ENCODE data around the gene SYT11. TPM values are rescaled to one million over a fixed set of nuclear protein-coding genes. Genes with fewer than 3 reads are reported as not detected.

Gene SYT11
- polyA plus RNA-seq, 3 donors: 5.1 to 11.0 (median 9.6) TPM

DNA sequence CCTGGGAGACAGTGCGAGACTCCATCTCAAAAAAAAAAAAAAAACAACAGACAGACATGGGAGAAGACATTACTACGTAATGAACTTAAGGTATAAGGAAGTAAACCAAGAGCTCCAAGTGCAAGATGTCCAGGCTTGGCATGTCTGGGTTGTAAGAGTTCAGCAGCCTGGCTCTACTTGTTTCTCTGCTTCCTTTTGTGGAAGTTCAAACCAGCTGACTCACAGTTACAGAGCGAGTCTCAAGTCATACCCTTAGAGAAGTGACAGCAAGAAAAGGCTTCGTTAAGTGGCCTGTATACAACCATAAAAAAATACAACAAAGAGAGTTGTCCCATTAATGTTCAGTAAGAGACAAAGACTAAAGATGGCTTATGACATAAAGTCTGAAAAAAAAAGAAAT, 50.5 kb downstream of the SYT11 start:
- H3K9me3 Mint-ChIP-seq: no peaks in the 10 kb centered on the region
- peak overlapping the region; percentile 89 to 99 (median 95) for H3K4me3 ChIP-seq (replicated peaks in 1 of 3; ENCODE audit: low read depth in 2 of 3, low read length in 3 of 3)
- no peaks in the 10 kb centered on the region for H3K9me3 ChIP-seq (replicated peaks in 1 of 2; ENCODE audit: control insufficient read depth in 1 of 2, insufficient read depth in 1 of 2, low read length in 2 of 2)
- H3K36me3 Mint-ChIP-seq: peaks cover 48 to 74% of the 10 kb centered on the region in 2 donors
- H3K4me2 ChIP-seq (replicated peaks; ENCODE audit: extremely low read depth, low read length, poor library complexity, severe bottlenecking): peak overlapping the region; percentile 99
- peak overlapping the region; percentile 95 to 99 (median 98) for H3K27ac Mint-ChIP-seq
- TF ChIP-seq, protein P1, sequence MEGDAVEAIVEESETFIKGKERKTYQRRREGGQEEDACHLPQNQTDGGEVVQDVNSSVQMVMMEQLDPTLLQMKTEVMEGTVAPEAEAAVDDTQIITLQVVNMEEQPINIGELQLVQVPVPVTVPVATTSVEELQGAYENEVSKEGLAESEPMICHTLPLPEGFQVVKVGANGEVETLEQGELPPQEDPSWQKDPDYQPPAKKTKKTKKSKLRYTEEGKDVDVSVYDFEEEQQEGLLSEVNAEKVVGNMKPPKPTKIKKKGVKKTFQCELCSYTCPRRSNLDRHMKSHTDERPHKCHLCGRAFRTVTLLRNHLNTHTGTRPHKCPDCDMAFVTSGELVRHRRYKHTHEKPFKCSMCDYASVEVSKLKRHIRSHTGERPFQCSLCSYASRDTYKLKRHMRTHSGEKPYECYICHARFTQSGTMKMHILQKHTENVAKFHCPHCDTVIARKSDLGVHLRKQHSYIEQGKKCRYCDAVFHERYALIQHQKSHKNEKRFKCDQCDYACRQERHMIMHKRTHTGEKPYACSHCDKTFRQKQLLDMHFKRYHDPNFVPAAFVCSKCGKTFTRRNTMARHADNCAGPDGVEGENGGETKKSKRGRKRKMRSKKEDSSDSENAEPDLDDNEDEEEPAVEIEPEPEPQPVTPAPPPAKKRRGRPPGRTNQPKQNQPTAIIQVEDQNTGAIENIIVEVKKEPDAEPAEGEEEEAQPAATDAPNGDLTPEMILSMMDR (IDR thresholded peaks at IDR 0.05): no peak
- peak; percentile 88 to 96 (median 95) for DNase-seq
- H3K36me3 ChIP-seq (replicated peaks in 1 of 2; ENCODE audit: control insufficient read depth in 1 of 2, insufficient read depth in 2 of 2, low read length in 2 of 2): peaks cover 54 to 77% of the 10 kb centered on the region in 2 donors
- H3K79me2 ChIP-seq (ENCODE audit: insufficient read depth, low read length): peaks cover 50% of the 10 kb centered on the region
- peaks cover 24 to 27% of the 10 kb centered on the region in 2 donors for H3K4me1 ChIP-seq (ENCODE audit: control insufficient read depth in 1 of 2, insufficient read depth in 2 of 2, low read length in 2 of 2)
- no peaks in the 10 kb centered on the region for H3K27me3 Mint-ChIP-seq (ENCODE audit: low read depth in 3 of 3)
- peak overlapping the region; percentile 94 to 96 for H3K4me3 Mint-ChIP-seq
- peak overlapping the region; percentile 95 to 96 for H3K27ac ChIP-seq (ENCODE audit: low read depth in 1 of 2, low read length in 2 of 2)
- peaks cover 21% of the 10 kb centered on the region for H3K4me1 Mint-ChIP-seq
- H3K27me3 ChIP-seq (ENCODE audit: control insufficient read depth in 2 of 2, insufficient read depth in 2 of 2, low read length in 2 of 2): no peaks in the 10 kb centered on the region
- H2AFZ ChIP-seq (ENCODE audit: insufficient read depth, low read depth, low read length, poor library complexity, severe bottlenecking): no peak overlapping the region
- H3K9ac ChIP-seq (ENCODE audit: insufficient read depth, low read length, poor library complexity, severe bottlenecking): peak overlapping the region; percentile 83
- intact Hi-C loops (cut with micrococcal nuclease): loop anchor here in 1 of 2 donors (2.0 kb wide), 1 partner anchor 51 kb away; the partner anchor contains the start of gene SYT11
- 0% methylated on average over 2 of the region's 4 CpGs for WGBS (ENCODE audit: insufficient coverage)
- peaks cover 39% of the 10 kb centered on the region for H4K20me1 ChIP-seq (ENCODE audit: insufficient read depth, low read length)

DNA sequence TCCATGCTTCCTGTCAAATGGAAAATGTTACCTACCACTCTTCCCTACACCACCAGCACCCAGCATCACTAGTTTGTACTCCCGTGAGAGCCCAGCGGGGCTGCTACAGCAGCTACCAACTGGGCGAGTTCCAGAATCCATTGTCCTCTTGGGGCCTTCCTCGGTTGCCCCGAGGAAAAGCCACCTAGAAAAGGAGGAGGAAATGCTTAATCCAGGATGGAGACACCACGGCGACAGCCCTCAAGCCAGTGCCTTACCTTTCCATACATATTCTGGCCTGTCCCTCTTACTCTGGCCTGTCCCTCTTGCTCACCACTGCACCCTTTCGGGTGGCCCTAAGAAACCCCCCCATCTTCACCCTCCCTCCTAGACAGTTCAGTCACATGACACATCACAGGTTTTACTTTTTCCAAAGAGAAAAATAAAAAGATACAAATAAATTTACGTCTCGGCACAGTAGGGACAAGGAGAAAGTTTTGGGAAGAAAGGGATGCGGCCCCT, 51.3 kb downstream of the SYT11 start:
- H4K20me1 ChIP-seq (ENCODE audit: insufficient read depth, low read length): peaks cover 31% of the 10 kb centered on the region
- no peaks in the 10 kb centered on the region for H3K27me3 Mint-ChIP-seq (ENCODE audit: low read depth in 3 of 3)
- intact Hi-C loops (cut with micrococcal nuclease): loop anchor here in 1 of 2 donors (1.0 to 2.0 kb wide), 2 partner anchors 24 to 52 kb away; partner anchors contain the start of genes KHDC4 and SYT11
- DNase-seq: peak; percentile 6 to 54 (median 25)
- 20% methylated on average over 6 of the region's 11 CpGs for WGBS (ENCODE audit: insufficient coverage)
- H3K4me3 ChIP-seq (replicated peaks in 1 of 3; ENCODE audit: low read depth in 2 of 3, low read length in 3 of 3): peak overlapping the region; percentile 89 to 99 (median 95)
- H3K4me2 ChIP-seq (replicated peaks; ENCODE audit: extremely low read depth, low read length, poor library complexity, severe bottlenecking): peak overlapping the region; percentile 99
- H3K79me2 ChIP-seq (ENCODE audit: insufficient read depth, low read length): peaks cover 47% of the 10 kb centered on the region
- H3K4me3 Mint-ChIP-seq: peak overlapping the region; percentile 94 to 96
- peak overlapping the region; percentile 95 to 99 (median 98) for H3K27ac Mint-ChIP-seq
- H3K36me3 Mint-ChIP-seq: peaks cover 52 to 77% of the 10 kb centered on the region in 2 donors
- no peaks in the 10 kb centered on the region for H3K27me3 ChIP-seq (ENCODE audit: control insufficient read depth in 2 of 2, insufficient read depth in 2 of 2, low read length in 2 of 2)
- no peaks in the 10 kb centered on the region for H3K9me3 Mint-ChIP-seq
- H3K9ac ChIP-seq (ENCODE audit: insufficient read depth, low read length, poor library complexity, severe bottlenecking): peak overlapping the region; percentile 83
- H3K4me1 Mint-ChIP-seq: peaks cover 21% of the 10 kb centered on the region
- no peaks in the 10 kb centered on the region for H3K9me3 ChIP-seq (replicated peaks in 1 of 2; ENCODE audit: control insufficient read depth in 1 of 2, insufficient read depth in 1 of 2, low read length in 2 of 2)
- TF ChIP-seq, protein P1 (IDR thresholded peaks at IDR 0.05): no peak
- peak overlapping the region; percentile 95 to 96 for H3K27ac ChIP-seq (ENCODE audit: low read depth in 1 of 2, low read length in 2 of 2)
- peaks cover 24 to 27% of the 10 kb centered on the region in 2 donors for H3K4me1 ChIP-seq (ENCODE audit: control insufficient read depth in 1 of 2, insufficient read depth in 2 of 2, low read length in 2 of 2)
- peaks cover 53 to 77% of the 10 kb centered on the region in 2 donors for H3K36me3 ChIP-seq (replicated peaks in 1 of 2; ENCODE audit: control insufficient read depth in 1 of 2, insufficient read depth in 2 of 2, low read length in 2 of 2)
- H2AFZ ChIP-seq (ENCODE audit: insufficient read depth, low read depth, low read length, poor library complexity, severe bottlenecking): no peak overlapping the region
